Endothelial cell of umbilical vein (primary cell): ENCODE measurements around the gene LMAN1L. TPM values are rescaled to one million over a fixed set of nuclear protein-coding genes. Genes with fewer than 3 reads are reported as not detected.

Experiments
- BruUV-seq: library from RNA; stranded (reverse); fragments of 400-500 nt; replicated peaks from 2 replicates; lab custom pipeline; 2021; lab: Mats Ljungman, UMichigan
- CTCF ChIA-PET: fragments of 300-600, 350-600 bp; sonication (Branson Sonifier 250); formaldehyde crosslinking; loops from one replicate; lab custom pipeline; 2021; ENCODE audit warnings: antibody characterized with exemption, inconsistent platforms; lab: Charles Lee
- POLR2A ChIA-PET: fragments of 300-600, 350-600 bp; sonication (Branson Sonifier 250); formaldehyde crosslinking; loops from one replicate; lab custom pipeline; 2021; ENCODE audit warnings: antibody characterized with exemption, inconsistent platforms; lab: Charles Lee
- DNase-seq: peaks from one replicate; pipeline ENCODE4 v3.0.0-alpha.2; 2011; ENCODE audit warnings: low read depth, low spot score
- FAIRE-seq: peaks from 2 replicates; lab custom pipeline; 2011; peaks lifted over from hg19 to GRCh38; lab: Jason Lieb, UNC
- H2AFZ ChIP-seq: 2 replicates; pipeline ENCODE4 v1.6.0; 2012; ENCODE audit warnings: low read depth, low read length, control low read depth, inconsistent platforms
- H3K27ac ChIP-seq: 2 replicates; pipeline ENCODE4 v1.5.1; 2011; ENCODE audit warnings: low read depth, mild to moderate bottlenecking, control low read depth, low read length, moderate library complexity; ENCODE audit not compliant: insufficient read depth
- H3K27me3 ChIP-seq, 2 experiments: 2 replicates each; pipeline versions ENCODE4 v1.6.0 to v1.6.1; 2011; ENCODE audit warnings: low read length in 2 of 2, mixed read lengths in 1 of 2; ENCODE audit not compliant: control insufficient read depth in 2 of 2, insufficient read depth in 2 of 2
- H3K36me3 ChIP-seq, 2 experiments: 2 replicates in 1 of 2; 3 replicates in 1 of 2; pipeline ENCODE4 v1.5.1; 2011; ENCODE audit warnings: low read length in 2 of 2, mild to moderate bottlenecking in 1 of 2, moderate library complexity in 1 of 2; ENCODE audit not compliant: control insufficient read depth in 2 of 2, insufficient read depth in 2 of 2; ENCODE audit errors: extremely low read depth in 1 of 2
- H3K4me1 ChIP-seq: 3 replicates; pipeline ENCODE4 v1.5.1; 2011; ENCODE audit warnings: mild to moderate bottlenecking, low read length; ENCODE audit not compliant: control insufficient read depth, insufficient read depth; ENCODE audit errors: extremely low read depth
- H3K4me2 ChIP-seq: 2 replicates; pipeline ENCODE4 v1.6.1; 2011; ENCODE audit warnings: low read length, control low read depth, mixed read lengths; ENCODE audit not compliant: insufficient read depth
- H3K4me3 ChIP-seq, 3 experiments: fragments of 200-600 bp in 1 of 3; sonication (generic), shearing (Covaris generic) in 1 of 3; replicated peaks in 1 of 3; 2 replicates each; pipeline ENCODE4 v1.5.1; 2011 to 2016; ENCODE audit warnings: control low read depth in 3 of 3, low read length in 3 of 3, mild to moderate bottlenecking in 2 of 3, inconsistent platforms in 1 of 3, low read depth in 1 of 3, moderate library complexity in 1 of 3; ENCODE audit not compliant: insufficient read depth in 1 of 3
- H3K79me2 ChIP-seq: 2 replicates; pipeline ENCODE4 v1.6.0; 2012; ENCODE audit warnings: low read length, inconsistent platforms; ENCODE audit not compliant: control insufficient read depth, insufficient read depth
- H3K9ac ChIP-seq: replicated peaks from 2 replicates; pipeline ENCODE3; 2011; ENCODE audit warnings: low read length, control low read depth; ENCODE audit not compliant: insufficient read depth; ENCODE audit errors: extremely low read depth
- H3K9me1 ChIP-seq: replicated peaks from 3 replicates; pipeline ENCODE4 v1.6.0; 2011; ENCODE audit warnings: mild to moderate bottlenecking, low read length; ENCODE audit not compliant: control insufficient read depth, insufficient read depth; ENCODE audit errors: extremely low read depth
- H3K9me3 ChIP-seq: replicated peaks from 2 replicates; pipeline ENCODE4 v1.5.1; 2012; ENCODE audit warnings: low read length, inconsistent platforms; ENCODE audit not compliant: control insufficient read depth, insufficient read depth
- H4K20me1 ChIP-seq: replicated peaks from 2 replicates; pipeline ENCODE3; 2011; ENCODE audit warnings: mild to moderate bottlenecking, low read length; ENCODE audit not compliant: control insufficient read depth, insufficient read depth; ENCODE audit errors: extremely low read depth
- CTCF ChIP-seq, 2 donors: IDR thresholded peaks; 1 replicate in 1 of 2; 2 replicates in 1 of 2; pipeline ENCODE4 v1.5.1; 2011; ENCODE audit warnings: low read length in 2 of 2, mild to moderate bottlenecking in 2 of 2, moderate library complexity in 2 of 2, control low read depth in 1 of 2, inconsistent platforms in 1 of 2, low read depth in 1 of 2; ENCODE audit not compliant: insufficient read depth in 1 of 2; ENCODE audit errors: extremely low read depth in 1 of 2
- EZH2 ChIP-seq: IDR thresholded peaks from 2 replicates; pipeline ENCODE4 v1.6.1; 2012; ENCODE audit warnings: borderline replicate concordance, low read depth, mild to moderate bottlenecking, moderate library complexity, low read length, inconsistent platforms; ENCODE audit not compliant: severe bottlenecking
- FOS ChIP-seq: IDR thresholded peaks from 2 replicates; pipeline ENCODE4 v1.6.1; 2011; ENCODE audit warnings: mild to moderate bottlenecking, low read length, moderate library complexity, borderline replicate concordance; ENCODE audit not compliant: insufficient read depth
- GATA2 ChIP-seq: IDR thresholded peaks from 2 replicates; pipeline ENCODE4 v1.7.0; 2011; ENCODE audit warnings: low read depth, mild to moderate bottlenecking, moderate library complexity, mixed read lengths, low read length; ENCODE audit not compliant: insufficient read length, insufficient read depth
- JUN ChIP-seq: IDR thresholded peaks from 2 replicates; pipeline ENCODE4 v1.6.1; 2011; ENCODE audit warnings: borderline replicate concordance, low read depth; ENCODE audit not compliant: insufficient read length, insufficient read depth
- MAX ChIP-seq: IDR thresholded peaks from 2 replicates; pipeline ENCODE4 v1.6.1; 2011; ENCODE audit not compliant: insufficient read depth, insufficient read length
- MYC ChIP-seq: IDR thresholded peaks from one replicate; pipeline ENCODE4 v1.6.1; 2011; ENCODE audit warnings: mild to moderate bottlenecking, low read depth, low read length
- POLR2A ChIP-seq: IDR thresholded peaks from 2 replicates; pipeline ENCODE4 v1.6.1; 2012; ENCODE audit warnings: low read depth, mild to moderate bottlenecking, control low read depth, low read length
- POLR2AphosphoS5 ChIP-seq: IDR thresholded peaks from 2 replicates; pipeline ENCODE4 v1.6.1; 2012; ENCODE audit warnings: low read depth, mild to moderate bottlenecking, control low read depth, low read length, moderate library complexity; ENCODE audit not compliant: insufficient read depth
- dilution Hi-C: fragments of 300-500 bp; cut with MboI; formaldehyde crosslinking; loops from one replicate; pipeline ENCODE4 v1.15.0; 2019; ENCODE audit warnings: low sequenced_read_pairs; ENCODE audit not compliant: extremely low pct_ligation_motif_present
- intact Hi-C: fragments of 100-400 bp; cut with micrococcal nuclease; formaldehyde crosslinking; loops from one replicate; pipeline ENCODE4 v1.10.0; 2022
- polyA plus RNA-seq, 4 experiments: library from polyadenylated mRNA; depleted of rRNA in 3 of 4; stranded (reverse) in 3 of 4; unstranded in 1 of 4; fragments of >200 nt; gene quantifications; 2 replicates each; pipeline versions ENCODE4 v1.2.1 to v1.2.3, GENCODE V29; 2011 to 2012; ENCODE audit warnings: missing spikeins in 1 of 4
- total RNA-seq: library from RNA; stranded (reverse); gene quantifications from 2 replicates; pipeline ENCODE4 v1.2.3, GENCODE V29; 2021

The LMAN1L gene
- total and polyA plus RNA-seq, 2 donors (not counting 3 experiments of a cell fraction or from before 2014, with no cell fraction given), result not detected

DNA sequence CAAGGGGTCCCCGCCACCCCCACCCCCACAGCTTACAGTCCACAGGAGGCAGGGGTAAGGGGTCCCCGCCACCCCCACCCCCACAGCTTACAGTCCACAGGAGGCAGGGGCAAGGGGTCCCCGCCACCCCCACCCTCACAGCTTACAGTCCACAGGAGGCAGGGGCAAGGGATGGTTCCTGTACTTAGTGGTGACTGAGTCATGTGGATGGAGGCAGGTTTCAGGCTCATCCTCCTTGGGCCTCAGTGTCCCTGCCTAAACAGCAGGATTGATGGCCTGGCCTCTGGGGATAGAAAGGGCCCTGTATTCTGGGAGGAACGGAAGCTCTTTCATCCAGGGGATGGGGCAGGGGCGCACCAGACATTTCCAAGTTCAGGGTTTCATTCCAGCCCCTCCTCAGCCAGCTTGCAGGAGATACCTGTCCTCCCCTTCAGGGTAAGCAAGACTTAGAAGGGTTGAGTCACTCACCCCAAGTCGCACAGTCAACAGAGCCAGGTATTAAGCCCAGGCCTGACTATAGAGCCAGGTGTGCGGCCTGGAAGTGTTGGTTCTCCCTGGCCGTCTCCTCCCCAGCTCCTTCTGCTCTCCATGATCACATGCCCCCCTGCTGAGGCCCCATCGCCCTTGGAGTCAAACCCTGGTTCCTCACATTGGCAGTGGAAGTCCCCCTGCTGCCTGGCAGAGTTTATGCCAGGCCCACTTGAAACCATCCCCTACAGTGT, 18.2 kb upstream of the LMAN1L start:
- Histone ChIP-seq H3K27me3 (no peaks in the 10 kb centered on the region), H3K4me3 (no peak overlapping the region), H3K79me2 (peaks cover 68% of the 10 kb centered on the region), H4K20me1 (no peaks in the 10 kb centered on the region), H3K9me3 (no peaks in the 10 kb centered on the region), H3K4me1 (peaks cover 6% of the 10 kb centered on the region), H3K4me2 (no peak overlapping the region), H3K9me1 (no peaks in the 10 kb centered on the region), H3K36me3 (peaks cover 0 to 7% of the 10 kb centered on the region in 2 experiments), H3K27ac (no peak overlapping the region), H3K9ac (no peak overlapping the region), H2AFZ (no peak overlapping the region)
- TF ChIP-seq POLR2A, result no peak
- no peak for TF ChIP-seq POLR2AphosphoS5
- TF ChIP-seq FOS, result no peak
- no peak for TF ChIP-seq MAX
- no peak for TF ChIP-seq GATA2
- no peak for TF ChIP-seq EZH2
- TF ChIP-seq CTCF (IDR thresholded peaks at IDR 0.05; ENCODE audit: extremely low read depth in 1 of 2, insufficient read depth in 1 of 2, low read depth in 1 of 2, low read length in 2 of 2), result no peak
- TF ChIP-seq JUN, result no peak
- TF ChIP-seq MYC, result no peak
- FAIRE-seq (no peak), DNase-seq (no peak)
- BruUV-seq, result no TSS peak
- ChIA-PET POLR2A (interaction anchor here (0.6 kb wide), 1 partner anchor 155 kb away, joined by 3 read pairs; no protein-coding TSS in a partner anchor), CTCF (interaction anchor here (1.3 to 6.5 kb wide), 8 partner anchors 10 to 160 kb away, joined by 3 to 69 read pairs (median 10); partner anchors contain the start of gene CSK)
- intact Hi-C loops, result no loop called here
- dilution Hi-C loops, result no loop called here
